Placental pericyte (primary cell): Measurements from ENCODE around the gene NEUROD2. TPM values are rescaled to one million over a fixed set of nuclear protein-coding genes. Genes with fewer than 3 reads are reported as not detected.

Source experiments
- total RNA-seq: library from RNA; depleted of rRNA; stranded (reverse); fragments of >200 nt; gene quantifications from 2 replicates; pipeline ENCODE4 v1.2.3, GENCODE V29; 2012

NEUROD2 gene
- not detected in 2 replicates for total RNA-seq

DNA sequence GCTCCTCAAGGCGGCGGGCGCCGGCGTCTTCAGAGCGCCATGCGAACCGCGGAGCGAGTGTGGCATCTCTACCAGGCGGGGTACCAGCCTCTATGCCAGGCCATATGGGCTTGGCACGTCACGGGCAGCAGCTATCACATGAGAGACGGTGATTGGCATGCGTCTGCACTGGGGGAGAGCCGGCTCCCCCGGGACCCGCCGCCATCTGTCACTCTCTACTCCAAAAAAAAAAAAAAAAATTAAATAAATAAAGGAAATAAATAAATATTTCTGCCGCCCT lies at the start of gene NEUROD2:
Gene NEUROD2 (minus strand): TSS at position 70 of the 280 bp plus-strand sequence. CDS start 1,321 bp downstream, outside the sequence.

DNA sequence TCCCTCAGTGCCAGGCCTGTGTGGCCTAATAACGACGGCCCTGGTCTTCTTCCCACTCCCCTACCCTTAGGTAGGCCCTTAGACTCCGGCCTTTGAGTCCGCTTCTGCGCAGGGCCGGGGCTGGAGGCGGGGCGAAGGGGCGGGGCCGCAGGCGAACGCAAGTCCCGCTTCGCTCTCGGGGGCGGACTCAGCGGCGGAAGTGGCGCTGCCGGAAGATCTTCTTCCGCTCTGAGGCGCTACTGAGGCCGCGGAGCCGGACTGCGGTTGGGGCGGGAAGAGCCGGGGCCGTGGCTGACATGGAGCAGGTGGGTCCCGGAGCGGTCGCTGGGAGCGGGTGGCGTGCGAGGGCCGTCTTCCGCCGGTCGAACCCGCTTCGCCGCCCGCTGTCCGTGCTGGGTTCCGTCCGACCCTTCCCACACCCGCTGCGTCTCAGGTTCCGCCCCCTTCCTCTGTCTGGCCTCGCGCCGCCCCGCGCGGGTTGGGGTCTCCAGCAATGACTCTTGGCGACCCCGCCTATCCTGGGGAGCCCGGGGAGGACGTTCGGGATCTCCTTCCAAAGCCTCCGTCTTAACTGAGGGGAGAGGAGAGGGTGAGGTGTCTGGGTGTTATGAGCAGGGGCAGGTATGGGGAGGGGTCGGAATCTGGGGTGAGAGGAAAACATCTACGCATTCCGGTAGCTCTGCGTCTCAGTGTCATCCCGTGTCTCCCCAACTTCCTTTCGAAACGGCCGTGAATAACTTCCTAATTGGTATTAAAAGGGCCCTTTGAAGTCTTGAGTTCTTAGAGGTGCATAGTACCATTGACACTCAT lies 29.4 kb upstream of the NEUROD2 start, which contains the start of gene STARD3:
Gene STARD3 (plus strand): TSS at position 218 of the 810 bp plus-strand sequence. CDS start 16,388 bp downstream, outside the sequence.

DNA sequence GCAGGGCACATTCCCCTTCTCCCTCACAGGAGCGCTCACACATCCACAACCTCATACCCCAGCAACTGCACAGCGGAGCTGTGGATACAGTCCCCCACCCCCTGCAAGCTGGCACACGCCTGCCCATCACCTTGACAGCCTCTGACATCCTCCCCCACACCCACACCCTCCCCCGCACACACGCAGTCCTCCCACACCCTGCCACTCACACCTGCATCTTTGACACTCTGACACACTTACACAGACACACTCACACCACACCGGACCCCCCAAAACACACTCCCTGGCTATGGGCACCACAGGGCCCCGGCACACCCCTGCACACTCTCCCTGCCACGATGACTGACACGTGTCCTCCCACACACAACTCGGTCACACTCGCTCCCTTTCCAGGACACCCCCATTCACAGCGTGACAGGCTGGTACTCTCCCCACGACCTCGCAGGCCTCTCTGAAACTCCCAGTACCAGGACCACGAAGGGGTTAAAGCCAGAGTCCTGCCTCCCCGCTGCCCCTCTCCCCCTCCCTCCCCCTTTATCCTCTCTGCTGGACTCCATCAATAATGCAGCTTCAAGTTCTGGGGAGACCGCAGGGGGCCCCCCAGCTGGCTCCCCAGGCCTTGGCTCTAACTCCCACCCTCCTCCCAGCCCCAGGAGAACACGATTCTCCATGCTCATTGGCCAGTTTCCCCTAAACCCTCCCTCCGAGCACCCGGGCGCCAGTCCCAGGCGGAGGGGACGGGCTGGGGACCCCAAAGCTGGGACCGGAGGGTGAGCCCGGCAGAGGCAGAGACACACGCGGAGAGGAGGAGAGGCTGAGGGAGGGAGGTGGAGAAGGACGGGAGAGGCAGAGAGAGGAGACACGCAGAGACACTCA lies 18.7 kb upstream of the NEUROD2 start, which contains the start of gene PPP1R1B:
Gene PPP1R1B (plus strand): TSS at position 782 of the 876 bp plus-strand sequence. CDS start 441 bp downstream, outside the sequence.

Other genes with a start within 250 kb of the NEUROD2 start
- 11.3 and 11.4 TPM in 2 replicates for gene FBXL20, start 206.3 kb downstream of the NEUROD2 start, total RNA-seq
- 17.3 and 33.5 TPM in 2 replicates for gene MED1, start 156.7 kb downstream of the NEUROD2 start, total RNA-seq
- 41.4 and 50.8 TPM in 2 replicates for gene CDK12, start 146.4 kb downstream of the NEUROD2 start, total RNA-seq
- gene PPP1R1B, start 19.0 kb upstream of the NEUROD2 start, total RNA-seq, result not detected in 2 replicates
- gene STARD3, start 29.2 kb upstream of the NEUROD2 start, total RNA-seq, result 32.2 and 44.2 TPM in 2 replicates
- gene TCAP, start 57.4 kb upstream of the NEUROD2 start, total RNA-seq, result 0.44 TPM in 1 of 2 replicates, not detected in the other
- not detected in 2 replicates for gene PNMT, start 60.5 kb upstream of the NEUROD2 start, total RNA-seq
- 5.7 and 10.5 TPM in 2 replicates for gene PGAP3, start 80.1 kb upstream of the NEUROD2 start, total RNA-seq
- gene ERBB2, start 92.1 kb upstream of the NEUROD2 start, total RNA-seq, result 25.5 and 34.6 TPM in 2 replicates
- gene MIEN1, start 122.6 kb upstream of the NEUROD2 start, total RNA-seq, result 19.5 and 28.7 TPM in 2 replicates
- 0.57 TPM in 1 of 2 replicates, not detected in the other for gene GRB7, start 130.0 kb upstream of the NEUROD2 start, total RNA-seq